IPS-NIHi7 (cell line): ENCODE data around the gene SLC27A5.
"Not testable (repeated sequence)": the region's sequence is repeated elsewhere in the genome, so short reads cannot be mapped to it uniquely, and the experiment has no call there.

Source experiments
- DNase-seq: peaks from one replicate; pipeline ENCODE4 v3.0.0; 2012; ENCODE audit warnings: mixed read lengths; ENCODE audit errors: extremely low spot score

SLC27A5 gene

DNA sequence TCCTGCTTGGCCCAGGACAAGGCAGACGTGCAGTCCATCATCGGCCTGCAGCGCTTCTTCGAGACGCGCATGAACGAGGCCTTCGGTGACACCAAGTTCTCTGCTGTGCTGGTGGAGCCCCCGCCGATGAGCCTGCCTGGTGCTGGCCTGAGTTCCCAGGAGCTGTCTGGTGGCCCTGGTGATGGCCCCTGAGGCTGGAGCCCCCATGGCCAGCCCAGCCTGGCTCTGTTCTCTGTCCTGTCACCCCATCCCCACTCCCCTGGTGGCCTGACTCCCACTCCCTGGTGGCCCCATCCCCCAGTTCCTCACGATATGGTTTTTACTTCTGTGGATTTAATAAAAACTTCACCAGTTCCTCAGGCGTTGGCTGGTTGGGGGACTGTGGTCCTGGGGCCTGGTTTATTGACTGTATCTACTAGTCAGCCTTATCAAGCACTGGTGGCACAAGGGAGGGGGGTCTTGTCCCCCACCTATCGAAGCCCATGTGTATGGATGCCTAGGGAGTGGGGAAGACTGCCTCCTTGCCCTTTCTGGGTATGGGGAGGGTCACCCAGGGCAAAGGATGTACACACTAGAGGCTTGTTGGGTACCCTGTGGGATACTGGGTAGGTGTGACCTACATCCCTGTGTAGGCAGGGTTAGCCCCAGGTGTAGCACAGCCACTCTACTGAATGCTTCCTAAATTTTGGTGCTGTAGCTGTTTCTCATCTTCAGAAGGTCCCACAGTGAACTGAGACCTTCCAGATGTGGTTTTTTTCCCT lies 38.8 kb upstream of the SLC27A5 start:
- DNase-seq, result no peak

DNA sequence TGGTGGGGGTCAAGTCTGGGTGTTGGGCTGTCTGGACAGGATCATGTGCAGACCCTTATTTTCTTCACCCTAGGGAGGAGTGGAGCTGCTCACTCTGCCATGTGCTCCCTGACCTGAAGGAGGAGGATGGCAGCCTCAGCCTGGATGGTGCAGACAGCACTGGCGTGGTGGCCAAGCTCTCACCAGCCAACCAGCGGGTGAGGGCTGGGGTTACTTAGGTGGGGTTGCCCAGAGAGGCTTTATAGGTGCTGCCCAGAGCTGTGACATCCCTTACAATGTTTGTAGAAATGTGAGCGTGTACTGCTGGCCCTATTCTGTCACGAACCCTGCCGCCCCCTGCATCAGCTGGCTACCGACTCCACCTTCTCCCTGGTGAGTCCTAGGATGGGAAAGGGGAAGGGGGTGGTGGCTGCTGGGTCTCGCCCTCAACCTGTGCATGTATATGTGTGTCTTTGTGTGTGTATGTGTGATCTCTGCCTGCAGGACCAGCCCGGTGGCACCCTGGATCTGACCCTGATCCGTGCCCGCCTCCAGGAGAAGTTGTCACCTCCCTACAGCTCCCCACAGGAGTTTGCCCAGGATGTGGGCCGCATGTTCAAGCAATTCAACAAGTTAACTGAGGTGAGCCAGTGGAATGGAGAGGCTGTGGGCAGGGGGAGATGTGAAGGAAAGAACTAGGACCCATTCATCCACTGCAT lies 38.0 kb upstream of the SLC27A5 start:
- DNase-seq, result no peak

DNA sequence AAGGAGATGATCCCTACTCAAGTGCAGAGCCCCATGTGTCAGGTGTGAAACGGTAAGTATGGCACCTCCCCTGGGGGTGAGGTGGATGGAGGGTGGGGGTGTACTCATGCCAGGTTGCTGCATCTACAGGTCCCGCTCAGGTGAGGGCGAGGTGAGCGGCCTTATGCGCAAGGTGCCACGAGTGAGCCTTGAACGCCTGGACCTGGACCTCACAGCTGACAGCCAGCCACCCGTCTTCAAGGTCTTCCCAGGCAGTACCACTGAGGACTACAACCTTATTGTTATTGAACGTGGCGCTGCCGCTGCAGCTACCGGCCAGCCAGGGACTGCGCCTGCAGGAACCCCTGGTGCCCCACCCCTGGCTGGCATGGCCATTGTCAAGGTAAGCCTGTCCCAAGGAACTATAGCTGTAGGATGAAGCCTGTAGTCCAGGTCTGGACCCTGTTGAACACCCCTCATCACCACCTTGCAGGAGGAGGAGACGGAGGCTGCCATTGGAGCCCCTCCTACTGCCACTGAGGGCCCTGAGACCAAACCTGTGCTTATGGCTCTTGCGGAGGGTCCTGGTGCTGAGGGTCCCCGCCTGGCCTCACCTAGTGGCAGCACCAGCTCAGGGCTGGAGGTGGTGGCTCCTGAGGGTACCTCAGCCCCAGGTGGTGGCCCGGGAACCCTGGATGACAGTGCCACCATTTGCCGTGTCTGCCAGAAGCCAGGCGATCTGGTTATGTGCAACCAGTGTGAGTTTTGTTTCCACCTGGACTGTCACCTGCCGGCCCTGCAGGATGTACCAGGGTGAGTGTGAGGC lies 37.3 kb upstream of the SLC27A5 start:
- no peak for DNase-seq

- DNase-seq, result no peak
These were observed 35.8 kb upstream of the SLC27A5 start for GRCh38 chr19:58547323-58548312.

GRCh38 chr19:58546019-58546530 lies 34.3 kb upstream of the SLC27A5 start:
- DNase-seq, result no peak

DNA sequence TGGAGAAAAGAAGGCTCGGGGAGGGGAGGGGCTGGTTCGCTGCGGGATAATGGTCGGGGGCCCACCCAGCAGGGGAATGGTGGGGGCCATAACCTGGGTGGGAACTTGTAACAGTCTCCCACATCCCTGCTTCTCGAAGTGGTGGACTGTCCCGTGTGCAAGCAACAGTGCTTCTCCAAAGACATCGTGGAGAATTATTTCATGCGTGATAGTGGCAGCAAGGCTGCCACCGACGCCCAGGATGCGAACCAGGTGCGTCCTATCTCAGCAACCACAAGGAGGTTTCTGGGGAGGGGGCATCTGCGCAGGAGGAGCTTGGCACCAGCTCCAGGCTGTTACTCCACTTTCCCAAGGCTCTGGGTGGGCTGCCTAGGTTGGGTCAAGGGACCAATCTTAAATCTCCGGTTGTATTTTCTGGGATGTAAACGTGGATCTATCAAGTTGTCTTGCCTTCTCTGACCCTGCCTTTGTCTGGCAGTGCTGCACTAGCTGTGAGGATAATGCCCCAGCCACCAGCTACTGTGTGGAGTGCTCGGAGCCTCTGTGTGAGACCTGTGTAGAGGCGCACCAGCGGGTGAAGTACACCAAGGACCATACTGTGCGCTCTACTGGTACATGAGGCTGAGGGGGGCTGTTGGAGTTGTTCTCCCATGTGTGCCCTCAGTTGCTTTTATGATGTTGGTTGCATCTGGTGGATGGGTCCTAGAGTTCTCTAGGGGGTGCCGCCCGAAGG lies 33.7 kb upstream of the SLC27A5 start:
- DNase-seq, result no peak

DNA sequence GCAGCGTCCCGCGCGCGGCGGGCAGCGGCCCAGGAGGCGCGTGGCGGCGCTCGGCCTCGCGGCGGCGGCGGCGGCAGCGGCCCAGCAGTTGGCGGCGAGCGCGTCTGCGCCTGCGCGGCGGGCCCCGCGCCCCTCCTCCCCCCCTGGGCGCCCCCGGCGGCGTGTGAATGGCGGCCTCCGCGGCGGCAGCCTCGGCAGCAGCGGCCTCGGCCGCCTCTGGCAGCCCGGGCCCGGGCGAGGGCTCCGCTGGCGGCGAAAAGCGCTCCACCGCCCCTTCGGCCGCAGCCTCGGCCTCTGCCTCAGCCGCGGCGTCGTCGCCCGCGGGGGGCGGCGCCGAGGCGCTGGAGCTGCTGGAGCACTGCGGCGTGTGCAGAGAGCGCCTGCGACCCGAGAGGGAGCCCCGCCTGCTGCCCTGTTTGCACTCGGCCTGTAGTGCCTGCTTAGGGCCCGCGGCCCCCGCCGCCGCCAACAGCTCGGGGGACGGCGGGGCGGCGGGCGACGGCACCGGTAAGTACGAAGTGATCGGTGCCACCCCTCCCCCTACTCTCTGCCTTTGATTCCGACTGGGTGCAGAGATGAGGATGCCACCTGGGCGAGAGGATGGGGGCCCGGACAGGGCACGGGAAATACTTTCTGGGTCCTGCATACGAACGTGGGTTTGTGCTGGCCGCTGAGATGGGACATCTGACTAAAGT lies 32.9 kb upstream of the SLC27A5 start:
- peak; percentile 78 for DNase-seq

DNA sequence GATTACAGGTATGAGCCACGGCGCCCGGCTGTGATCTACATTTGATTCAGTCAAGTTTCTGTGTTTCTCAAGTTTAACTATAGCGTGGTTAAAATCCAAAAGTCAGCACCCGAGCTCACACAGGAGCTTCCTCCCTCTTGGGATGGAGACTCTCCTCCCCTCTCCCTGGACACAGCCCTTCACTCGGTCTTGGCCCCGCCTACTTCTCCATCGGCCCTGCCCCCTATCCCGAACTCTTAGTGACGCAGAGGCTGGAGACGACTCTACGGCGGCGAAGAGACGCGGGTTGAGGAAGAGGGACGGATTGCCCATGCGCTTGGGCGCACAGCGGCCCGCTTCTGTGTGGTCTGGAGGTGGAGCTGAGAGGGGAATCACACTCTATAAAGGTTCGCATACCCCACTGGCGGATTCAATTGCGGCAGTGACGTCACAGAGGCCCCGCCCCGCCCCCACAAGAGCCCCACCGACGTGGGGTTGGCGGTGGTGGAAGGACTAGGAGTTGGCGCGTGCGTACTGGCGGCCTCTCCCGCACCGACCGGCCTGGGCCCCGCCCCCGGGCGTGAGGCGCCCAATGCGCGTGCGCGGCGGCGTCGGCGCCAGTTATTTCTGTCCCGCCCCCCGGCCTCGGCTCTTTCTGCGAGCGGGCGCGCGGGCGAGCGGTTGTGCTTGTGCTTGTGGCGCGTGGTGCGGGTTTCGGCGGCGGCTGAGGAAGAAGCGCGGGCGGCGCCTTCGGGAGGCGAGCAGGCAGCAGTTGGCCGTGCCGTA lies 32.2 kb upstream of the SLC27A5 start, which contains the start of gene TRIM28:
Gene TRIM28 (plus strand): TSS at position 239 of the 765 bp plus-strand sequence. CDS start 694 bp downstream, outside the sequence.
- peak; percentile 97 for DNase-seq

- not testable (repeated sequence) for DNase-seq
These were observed 31.0 kb upstream of the SLC27A5 start for GRCh38 chr19:58542641-58543372.

DNA sequence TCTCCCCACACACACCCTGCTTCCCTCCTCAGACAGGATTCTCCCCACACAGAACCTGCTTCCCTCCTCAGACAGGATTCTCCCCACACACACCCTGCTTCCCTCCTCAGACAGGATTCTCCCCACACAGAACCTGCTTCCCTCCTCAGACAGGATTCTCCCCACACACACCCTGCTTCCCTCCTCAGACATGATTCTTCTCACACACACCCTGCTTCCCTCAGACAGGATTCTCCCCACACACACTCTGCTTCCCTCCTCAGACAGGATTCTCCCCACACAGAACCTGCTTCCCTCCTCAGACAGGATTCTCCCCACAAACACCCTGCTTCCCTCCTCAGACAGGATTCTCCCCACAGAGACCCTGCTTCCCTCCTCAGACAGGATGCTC lies 27.4 kb upstream of the SLC27A5 start:
- DNase-seq, result not testable (repeated sequence)

DNA sequence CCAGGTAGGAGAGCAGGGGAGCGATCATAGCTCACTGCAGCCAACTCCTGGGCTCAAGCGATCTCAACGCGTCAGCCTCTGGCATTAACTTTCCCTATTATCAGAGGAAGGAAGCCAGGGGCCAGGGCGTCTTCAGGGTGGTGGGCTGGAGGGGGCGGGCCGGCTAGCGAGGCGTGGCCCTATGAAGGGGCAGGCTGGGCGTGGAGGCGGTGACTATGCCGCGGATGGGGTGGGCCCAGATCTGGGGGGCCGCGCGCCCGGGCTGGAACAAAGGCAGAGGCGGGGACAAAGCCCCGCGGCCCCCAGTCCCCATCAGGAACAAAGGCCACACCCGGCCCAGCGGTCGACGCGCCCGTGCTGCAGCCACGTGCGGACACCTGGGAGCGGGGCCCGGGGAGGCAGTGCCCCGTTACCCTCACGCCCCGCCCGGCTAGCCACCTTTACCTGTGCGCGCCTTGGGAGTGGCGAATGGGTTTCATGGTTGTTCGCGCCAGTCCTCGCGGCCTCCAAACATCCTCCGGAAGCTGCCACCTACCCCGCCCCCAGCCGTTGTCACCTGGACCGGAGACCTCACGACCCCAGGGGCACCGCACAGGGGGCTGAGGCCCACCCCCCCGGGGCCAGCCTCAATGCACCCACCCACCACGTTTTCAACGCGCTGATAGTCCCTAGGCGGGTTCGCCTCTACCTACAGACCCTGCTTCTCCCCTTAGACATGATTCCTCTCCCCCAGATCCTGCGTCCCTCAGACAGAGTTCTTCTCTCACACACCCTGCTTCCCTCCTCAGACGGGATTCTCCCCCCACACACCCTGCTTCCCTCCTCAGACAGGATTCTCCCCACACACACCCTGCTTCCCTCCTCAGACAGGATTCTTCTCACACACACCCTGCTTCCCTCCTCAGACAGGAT lies 26.7 kb upstream of the SLC27A5 start:
- peak; percentile 92 for DNase-seq

- DNase-seq, result no peak
These were observed 25.3 kb upstream of the SLC27A5 start for GRCh38 chr19:58536852-58537798.

- DNase-seq, result no peak
These were observed 24.1 kb upstream of the SLC27A5 start for GRCh38 chr19:58535857-58536256.

DNA sequence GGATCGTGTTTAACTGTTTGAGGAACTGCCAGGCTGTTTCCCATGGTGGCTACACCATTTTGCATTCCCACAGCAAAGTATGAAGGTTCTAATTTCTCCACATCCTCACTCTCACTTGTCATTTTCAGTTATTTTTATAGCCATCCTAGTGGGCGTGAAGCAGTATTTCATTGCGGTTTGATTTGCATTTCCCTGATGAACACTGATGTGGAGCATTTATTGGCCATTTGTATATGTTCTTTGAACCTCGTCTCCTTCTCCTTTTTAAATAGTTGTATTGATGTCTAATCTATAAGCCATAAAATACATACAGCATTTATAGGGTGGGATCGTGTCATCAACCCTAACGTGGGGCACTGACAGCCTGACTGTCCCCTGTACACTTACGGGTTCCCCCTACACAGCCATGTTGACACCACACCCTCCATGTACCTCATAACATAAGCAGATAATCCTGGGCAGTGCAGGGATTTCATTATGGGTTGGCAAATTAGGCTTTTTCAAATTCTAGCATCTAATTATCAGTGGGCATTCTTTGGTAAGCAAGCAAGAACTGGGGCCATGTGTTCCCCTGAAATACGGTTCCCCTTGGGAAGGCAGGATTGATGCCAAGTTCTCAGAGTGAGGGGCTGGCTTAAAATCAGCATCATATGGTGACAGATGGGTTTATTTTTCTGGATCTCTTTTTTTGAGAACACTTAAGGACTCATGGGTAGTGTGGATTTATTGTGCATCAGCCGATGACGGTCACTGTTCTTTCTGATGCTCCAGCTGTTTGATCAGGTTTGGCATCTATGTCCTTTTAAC lies 19.4 kb upstream of the SLC27A5 start:
- no peak for DNase-seq

DNA sequence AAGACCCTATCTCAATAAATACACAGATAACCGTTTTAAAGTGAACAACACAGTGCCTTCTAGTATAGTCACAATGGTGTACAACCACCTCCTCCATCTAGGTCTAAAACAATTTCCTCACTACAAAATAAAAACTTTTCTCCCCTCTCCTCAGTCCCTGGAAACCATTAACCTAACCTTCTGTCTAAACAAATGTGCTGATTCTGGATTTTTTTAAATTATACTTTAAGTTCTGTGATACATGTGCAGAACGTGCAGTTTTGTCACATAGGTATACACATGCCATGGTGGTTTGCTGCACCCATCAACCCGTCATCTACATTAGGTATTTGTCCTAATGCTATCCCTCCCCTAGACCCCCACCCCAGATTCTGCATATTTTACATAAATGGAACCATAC lies 17.6 kb upstream of the SLC27A5 start:
- no peak for DNase-seq
